IMR-90 (cell line): Measurements from ENCODE around the gene ISG20L2. TPM values are rescaled to one million over a fixed set of nuclear protein-coding genes. Genes with fewer than 3 reads are reported as not detected.

Experiments
- ATAC-seq: fragments of 200-7000 bp; cut with Tn5 transposase; 2 replicates; pipeline ENCODE4 v1.9.1; 2020; ENCODE audit warnings: low read depth, mild to moderate bottlenecking, moderate library complexity
- BruUV-seq: library from RNA; stranded (reverse); fragments of 400-500 nt; replicated peaks from 2 replicates; lab custom pipeline; 2021; lab: Mats Ljungman, UMichigan
- CTCF ChIA-PET: fragments of 300-600 bp; formaldehyde crosslinking; extraction: SDS; loops from one replicate; lab custom pipeline; 2021; ENCODE audit warnings: antibody characterized with exemption; lab: Yijun Ruan, JAX
- POLR2A ChIA-PET: fragments of 300-600 bp; sonication (Branson Sonifier 250); formaldehyde crosslinking; loops from one replicate; lab custom pipeline; 2022; ENCODE audit warnings: antibody characterized with exemption; ENCODE audit not compliant: unreplicated experiment; lab: Charles Lee
- DNase-seq: peaks from one replicate; pipeline ENCODE4 v3.0.0; 2013
- H2AFZ ChIP-seq: replicated peaks from 2 replicates; pipeline ENCODE3; 2013; ENCODE audit warnings: low read length, mild to moderate bottlenecking; ENCODE audit not compliant: poor library complexity
- H2AK5ac ChIP-seq: 2 replicates; pipeline ENCODE4 v1.6.1; 2013; ENCODE audit warnings: low read depth, low read length, inconsistent platforms
- H2AK9ac ChIP-seq: replicated peaks from 2 replicates; pipeline ENCODE3; 2013; ENCODE audit warnings: mild to moderate bottlenecking, low read depth, low read length, moderate library complexity; ENCODE audit not compliant: poor library complexity
- H2BK120ac ChIP-seq: 2 replicates; pipeline ENCODE4 v1.6.1; 2013; ENCODE audit warnings: low read depth, low read length, inconsistent platforms
- H2BK15ac ChIP-seq: 3 replicates; pipeline ENCODE4 v1.6.1; 2013; ENCODE audit warnings: low read depth, low read length, inconsistent platforms
- H2BK20ac ChIP-seq: 2 replicates; pipeline ENCODE4 v1.6.1; 2013; ENCODE audit warnings: low read depth, mild to moderate bottlenecking, inconsistent platforms, low read length, moderate library complexity
- H2BK5ac ChIP-seq: 2 replicates; pipeline ENCODE4 v1.6.1; 2013; ENCODE audit warnings: mild to moderate bottlenecking, low read depth, low read length, inconsistent platforms; ENCODE audit not compliant: poor library complexity, severe bottlenecking
- H3K14ac ChIP-seq: replicated peaks from 2 replicates; pipeline ENCODE4 v1.6.1; 2013; ENCODE audit warnings: low read depth, low read length, inconsistent platforms
- H3K18ac ChIP-seq: 2 replicates; pipeline ENCODE4 v1.6.1; 2013; ENCODE audit warnings: low read depth, low read length, control low read depth
- H3K23ac ChIP-seq: 2 replicates; pipeline ENCODE4 v1.6.1; 2013; ENCODE audit warnings: low read depth, low read length, inconsistent platforms
- H3K27ac ChIP-seq: 2 replicates; pipeline ENCODE4 v1.5.1; 2013; ENCODE audit warnings: mild to moderate bottlenecking, control low read depth, low read length; ENCODE audit not compliant: insufficient read depth
- H3K27me3 ChIP-seq: 2 replicates; pipeline ENCODE4 v1.6.1; 2013; ENCODE audit warnings: low read length; ENCODE audit not compliant: control insufficient read depth, insufficient read depth
- H3K36me3 ChIP-seq: 2 replicates; pipeline ENCODE4 v1.6.1; 2013; ENCODE audit warnings: low read length, mixed read lengths; ENCODE audit not compliant: control insufficient read depth, insufficient read depth
- H3K4ac ChIP-seq: 2 replicates; pipeline ENCODE4 v1.6.1; 2013; ENCODE audit warnings: low read depth, low read length, inconsistent platforms
- H3K4me1 ChIP-seq: 2 replicates; pipeline ENCODE4 v1.6.1; 2013; ENCODE audit warnings: low read length, mixed read lengths; ENCODE audit not compliant: control insufficient read depth, insufficient read depth
- H3K4me2 ChIP-seq: 2 replicates; pipeline ENCODE4 v1.6.1; 2013; ENCODE audit warnings: low read depth, mild to moderate bottlenecking, control low read depth, low read length, moderate library complexity
- H3K4me3 ChIP-seq: 2 replicates; pipeline ENCODE4 v1.5.1; 2013; ENCODE audit warnings: low read depth, mild to moderate bottlenecking, control low read depth, low read length, moderate library complexity; ENCODE audit not compliant: insufficient read depth
- H3K56ac ChIP-seq: 2 replicates; pipeline ENCODE4 v1.6.1; 2013; ENCODE audit warnings: low read length, inconsistent platforms; ENCODE audit not compliant: insufficient read depth; ENCODE audit errors: extremely low read depth
- H3K79me1 ChIP-seq, 2 experiments: 2 replicates each; pipeline ENCODE4 v1.6.1; 2013; ENCODE audit warnings: low read length in 2 of 2, inconsistent platforms in 1 of 2, low read depth in 1 of 2
- H3K9ac ChIP-seq: 2 replicates; pipeline ENCODE4 v1.6.1; 2013; ENCODE audit warnings: low read depth, low read length, control low read depth
- H3K9me1 ChIP-seq: 2 replicates; pipeline ENCODE4 v1.6.1; 2013; ENCODE audit warnings: low read length, inconsistent platforms; ENCODE audit not compliant: insufficient read depth
- H3K9me3 ChIP-seq: 2 replicates; pipeline ENCODE4 v1.6.1; 2013; ENCODE audit warnings: low read length; ENCODE audit not compliant: control insufficient read depth, insufficient read depth
- H4K20me1 ChIP-seq: 2 replicates; pipeline ENCODE4 v1.6.1; 2013; ENCODE audit warnings: low read length, inconsistent platforms; ENCODE audit not compliant: insufficient read depth
- H4K5ac ChIP-seq: 2 replicates; pipeline ENCODE4 v1.6.1; 2013; ENCODE audit warnings: mild to moderate bottlenecking, low read depth, low read length, control low read depth
- H4K8ac ChIP-seq, 2 experiments: 2 replicates each; pipeline ENCODE4 v1.6.1; 2013; ENCODE audit warnings: low read depth in 2 of 2, low read length in 2 of 2, control low read depth in 1 of 2, inconsistent platforms in 1 of 2
- H4K91ac ChIP-seq: 2 replicates; pipeline ENCODE4 v1.6.1; 2013; ENCODE audit warnings: low read depth, low read length, inconsistent platforms; ENCODE audit not compliant: insufficient read depth
- ELK1 ChIP-seq: fragments of 150-350 bp; IDR thresholded peaks from 2 replicates; pipeline ENCODE4 v1.6.1; 2016; ENCODE audit warnings: low read depth, mild to moderate bottlenecking, low read length, moderate library complexity, borderline replicate concordance
- MAFK ChIP-seq: IDR thresholded peaks from 2 replicates; pipeline ENCODE4 v1.6.1; 2012; ENCODE audit warnings: low read depth, low read length, improper control_type of control experiment
- RFX5 ChIP-seq: IDR thresholded peaks from 2 replicates; pipeline ENCODE4 v1.8.0; 2012; ENCODE audit warnings: low read depth, mild to moderate bottlenecking, low read length, moderate library complexity
- WGBS, 2 experiments: methylation state at CpG; one replicate each; pipeline versions ENCODE4 v1.1.5 to v1.1.7; 2013; ENCODE audit warnings: missing lambda C conversion rate in 2 of 2; ENCODE audit not compliant: insufficient read length in 1 of 2; ENCODE audit errors: extremely low coverage in 2 of 2; 5-methylcytosine and 5-hydroxymethylcytosine counted together
- dilution Hi-C: fragments of 300-500 bp; cut with HindIII; formaldehyde crosslinking; loops from one replicate; pipeline ENCODE4 v1.14.3; 2018; ENCODE audit warnings: low sequenced_read_pairs; ENCODE audit not compliant: unreplicated experiment
- in situ Hi-C: fragments of 300-500 bp; cut with MboI; formaldehyde crosslinking; loops from 3 replicates; pipeline ENCODE4 v1.14.3; 2019; ENCODE audit warnings: low sequenced_read_pairs, inconsistent platforms, mixed read lengths
- intact Hi-C: fragments of 100-400 bp; cut with micrococcal nuclease; formaldehyde crosslinking; loops from 2 replicates; pipeline ENCODE4 v1.10.0; 2022
- polyA plus RNA-seq, 3 experiments: library from polyadenylated mRNA; depleted of rRNA; stranded (reverse); fragments of >200 nt; gene quantifications; 2 replicates each; pipeline ENCODE4 v1.2.3, GENCODE V29; 2012; ENCODE audit warnings: low replicate concordance in 1 of 3
- total RNA-seq: library from RNA; depleted of rRNA; stranded (reverse); fragments of >200 nt; gene quantifications from 2 replicates; pipeline ENCODE4 v1.2.3, GENCODE V29; 2012

Gene ISG20L2
- total and polyA plus RNA-seq, 2 of the 4 experiments (the other 2 are of a cell fraction), result 17.0 to 27.3 TPM

GRCh38 chr1:156740237-156740740, 11.7 kb upstream of the ISG20L2 start:
- Histone ChIP-seq H2AK9ac (peak overlapping the region; percentile 99), H2BK15ac (no peak overlapping the region), H3K27ac (peak overlapping the region; percentile 57), H4K5ac (peak overlapping the region; percentile 54), H2BK20ac (no peak overlapping the region), H3K18ac (no peak overlapping the region), H3K4me3 (peak overlapping the region; percentile 56), H4K20me1 (0 out of 2 replicates have a peak, but pooled peaks cover 4% of the 10 kb centered on the region), H3K9me3 (no peaks in the 10 kb centered on the region), H3K56ac (peak overlapping the region; percentile 64), H2AK5ac (peak overlapping the region; percentile 96), H3K4me1 (0 out of 2 replicates have a peak, but pooled peaks cover 2% of the 10 kb centered on the region), H2AFZ (peak overlapping the region; percentile 97), H3K36me3 (peaks cover 44% of the 10 kb centered on the region), H2BK120ac (no peak overlapping the region), H3K4ac (peak overlapping the region; percentile 92), H3K23ac (peak overlapping the region; percentile 85), H3K4me2 (peak overlapping the region; percentile 92), H3K27me3 (no peaks in the 10 kb centered on the region), H3K79me1 (peaks cover 4 to 53% of the 10 kb centered on the region in 2 experiments), H3K9me1 (peaks cover 2% of the 10 kb centered on the region; the same call in 1 of the 2 replicates), H3K14ac (peak overlapping the region; percentile 97), H2BK5ac (peak overlapping the region; percentile 49), H4K8ac (peak overlapping the region; percentile 78 to 86), H3K9ac (peak overlapping the region; percentile 77), H4K91ac (peak overlapping the region; percentile 74)
- DNase-seq (no peak), ATAC-seq (peak; percentile 4)
- intact Hi-C loops (no loop called here), dilution Hi-C loops (no loop called here), in situ Hi-C loops (no loop called here)
- ChIA-PET POLR2A (no interaction called here), CTCF (no interaction called here)
- TF ChIP-seq ELK1, result no peak
- peak; percentile 28; the same call in 1 of the 2 replicates for TF ChIP-seq MAFK
- no peak for TF ChIP-seq RFX5
- no TSS peak for BruUV-seq
- no CpG with 5 or more reads among the region's 7 CpGs for WGBS, 2 experiments
